A549 (cell line): Measurements from ENCODE around the gene CTAG1B. TPM values are rescaled to one million over a fixed set of nuclear protein-coding genes. Genes with fewer than 3 reads are reported as not detected.

ENCODE experiments used
- ATAC-seq, 2 experiments: fragments of 200-7000 bp in 1 of 2; fragments of >200 bp in 1 of 2; cut with Nextera tagmentation in 1 of 2; cut with Tn5 transposase in 1 of 2; 3 replicates each; pipeline versions ENCODE4 v1.8.0 to v1.9.1; 2018 to 2020; ENCODE audit warnings: mild to moderate bottlenecking in 1 of 2, moderate library complexity in 1 of 2
- CTCF ChIA-PET: fragments of 300-600 bp; sonication (Branson Sonifier 250); formaldehyde crosslinking; extraction: SDS; loops from one replicate; lab custom pipeline; 2021; ENCODE audit warnings: antibody characterized with exemption, inconsistent platforms; lab: Yijun Ruan, JAX
- POLR2A ChIA-PET: fragments of 350-600 bp; formaldehyde crosslinking; extraction: SDS; loops from one replicate; lab custom pipeline; 2021; ENCODE audit warnings: antibody characterized with exemption, inconsistent platforms; lab: Yijun Ruan, JAX
- DNase-seq, 2 experiments: peaks; one replicate each; pipeline versions ENCODE4 v3.0.0 to v3.0.0-alpha.2; 2011 to 2016; ENCODE audit warnings: low read depth in 1 of 2, low spot score in 1 of 2
- FAIRE-seq: peaks from 2 replicates; lab custom pipeline; 2011; peaks lifted over from hg19 to GRCh38; lab: Jason Lieb, UNC
- H3K27ac ChIP-seq, 2 experiments: fragments of >200 bp; sonication (Bioruptor Twin); formaldehyde crosslinking; 3 replicates each; pipeline ENCODE4 v1.5.1; 2016 to 2017
- H3K4me1 ChIP-seq: fragments of >200 bp; sonication (Bioruptor Twin); formaldehyde crosslinking; 3 replicates; pipeline ENCODE4 v1.6.1; 2016
- H3K4me2 ChIP-seq: fragments of >200 bp; sonication (Bioruptor Twin); formaldehyde crosslinking; 3 replicates; pipeline ENCODE4 v1.6.1; 2016
- H3K4me3 ChIP-seq: fragments of >200 bp; sonication (Bioruptor Twin); formaldehyde crosslinking; 3 replicates; pipeline ENCODE4 v1.5.1; 2016
- H3K9me3 ChIP-seq: fragments of >200 bp; sonication (Bioruptor Twin); formaldehyde crosslinking; 3 replicates; pipeline ENCODE4 v1.6.1; 2016
- ATOH8 ChIP-seq: fragments of 250-450 bp; sonication (Bioruptor Pico); IDR thresholded peaks from 2 replicates; pipeline ENCODE4 v1.5.0; 2020; ENCODE audit warnings: low read depth, mild to moderate bottlenecking, moderate library complexity
- BHLHE40 ChIP-seq: IDR thresholded peaks from 2 replicates; pipeline ENCODE4 v1.6.1; 2012; ENCODE audit warnings: low read depth, low read length, inconsistent platforms
- CBX8 ChIP-seq: fragments of 200-600 bp; sonication (generic); IDR thresholded peaks from 2 replicates; pipeline ENCODE4 v1.6.1; 2016
- CEBPB ChIP-seq, 2 experiments: fragments of >200 bp in 1 of 2; sonication (Bioruptor Twin) in 1 of 2; formaldehyde crosslinking in 1 of 2; IDR thresholded peaks; 2 replicates each; pipeline ENCODE4 v1.6.1; 2012 to 2016
- CHD2 ChIP-seq: fragments of 150-350 bp; IDR thresholded peaks from 2 replicates; pipeline ENCODE4 v1.6.1; 2014; ENCODE audit warnings: low read length; ENCODE audit not compliant: partially characterized antibody
- CHD4 ChIP-seq: fragments of 200-600 bp; sonication (generic); IDR thresholded peaks from 2 replicates; pipeline ENCODE4 v1.6.1; 2016; ENCODE audit warnings: antibody characterized with exemption, mild to moderate bottlenecking, borderline replicate concordance
- CTCF ChIP-seq: fragments of >200 bp; sonication (Bioruptor Twin); formaldehyde crosslinking; IDR thresholded peaks from 3 replicates; pipeline ENCODE4 v1.5.1; 2016
- EHF ChIP-seq: fragments of 250-450 bp; sonication (Bioruptor Pico); IDR thresholded peaks from 2 replicates; pipeline ENCODE4 v1.5.0; 2020; ENCODE audit warnings: mild to moderate bottlenecking
- EHMT2 ChIP-seq: fragments of 200-600 bp; sonication (generic); IDR thresholded peaks from 2 replicates; pipeline ENCODE4 v1.6.1; 2016; ENCODE audit warnings: antibody characterized with exemption, low read depth, mild to moderate bottlenecking, moderate library complexity
- FOSL2 ChIP-seq, 2 experiments: fragments of 450-650 bp in 1 of 2; fragments of >200 bp in 1 of 2; sonication (Bioruptor Twin) in 1 of 2; formaldehyde crosslinking; IDR thresholded peaks; 2 replicates each; pipeline versions ENCODE4 v1.5.0 to v1.6.1; 2016 to 2020; ENCODE audit warnings: mild to moderate bottlenecking in 1 of 2, moderate library complexity in 1 of 2
- GATA3 ChIP-seq: IDR thresholded peaks from 2 replicates; pipeline ENCODE4 v1.6.1; 2012; ENCODE audit warnings: borderline replicate concordance
- HDAC2 ChIP-seq: fragments of 200-600 bp; sonication (generic); IDR thresholded peaks from 2 replicates; pipeline ENCODE4 v1.6.1; 2016
- HOXA7 ChIP-seq: fragments of 250-450 bp; sonication (Bioruptor Pico); IDR thresholded peaks from 2 replicates; pipeline ENCODE4 v1.5.0; 2020; ENCODE audit warnings: mild to moderate bottlenecking, moderate library complexity
- HOXB5 ChIP-seq: fragments of 250-450 bp; sonication (Bioruptor Pico); IDR thresholded peaks from 2 replicates; pipeline ENCODE4 v1.5.0; 2020; ENCODE audit warnings: mild to moderate bottlenecking, moderate library complexity
- KDM1A ChIP-seq: fragments of 200-600 bp; sonication (generic); IDR thresholded peaks from 2 replicates; pipeline ENCODE4 v1.6.1; 2016; ENCODE audit warnings: low read depth, mild to moderate bottlenecking
- KDM5A ChIP-seq: fragments of 200-600 bp; sonication (generic); IDR thresholded peaks from 2 replicates; pipeline ENCODE4 v1.6.1; 2016; ENCODE audit warnings: antibody characterized with exemption, mild to moderate bottlenecking
- MYC ChIP-seq: IDR thresholded peaks from 2 replicates; pipeline ENCODE4 v1.6.1; 2012; ENCODE audit warnings: mild to moderate bottlenecking, inconsistent platforms, low read length, improper control_type of control experiment, borderline replicate concordance
- NFE2L2 ChIP-seq: fragments of 150-350 bp; conservative IDR thresholded peaks from 2 replicates; pipeline ENCODE4 v1.6.1; 2014; ENCODE audit warnings: low read length
- NR3C1 ChIP-seq: fragments of >200 bp; sonication (Bioruptor Twin); formaldehyde crosslinking; IDR thresholded peaks from 3 replicates; pipeline ENCODE4 v1.6.1; 2017
- PHF8 ChIP-seq: fragments of 200-600 bp; sonication (generic); IDR thresholded peaks from 2 replicates; pipeline ENCODE4 v1.6.1; 2016; ENCODE audit warnings: low read depth, mild to moderate bottlenecking, antibody characterized with exemption, moderate library complexity, borderline replicate concordance
- RNF2 ChIP-seq: fragments of 200-600 bp; sonication (generic); IDR thresholded peaks from 2 replicates; pipeline ENCODE4 v1.6.1; 2016; ENCODE audit warnings: low read depth, mild to moderate bottlenecking, antibody characterized with exemption, moderate library complexity, borderline replicate concordance
- SMC3 ChIP-seq: fragments of >200 bp; sonication (Bioruptor Twin); formaldehyde crosslinking; IDR thresholded peaks from 3 replicates; pipeline ENCODE4 v1.6.1; 2018; ENCODE audit warnings: inconsistent platforms
- SREBF2 ChIP-seq: fragments of 450-650 bp; IDR thresholded peaks from 2 replicates; pipeline ENCODE4 v1.6.1; 2014; ENCODE audit warnings: mild to moderate bottlenecking, moderate library complexity
- TFCP2L1 ChIP-seq: fragments of 250-450 bp; sonication (Bioruptor Pico); IDR thresholded peaks from 2 replicates; pipeline ENCODE4 v1.5.0; 2021; ENCODE audit warnings: mild to moderate bottlenecking
- TP53 ChIP-seq: fragments of 250-450 bp; sonication (Bioruptor Pico); IDR thresholded peaks from 2 replicates; pipeline ENCODE4 v1.5.0; 2021; ENCODE audit warnings: mild to moderate bottlenecking, moderate library complexity
- ZFP36 ChIP-seq: fragments of 450-650 bp; IDR thresholded peaks from 2 replicates; pipeline ENCODE4 v1.6.1; 2014; ENCODE audit warnings: borderline replicate concordance; ENCODE audit not compliant: partially characterized antibody
- WGBS: methylation state at CpG from one replicate; pipeline ENCODE4 v1.1.6; 2017; ENCODE audit errors: missing lambda C conversion rate; 5-methylcytosine and 5-hydroxymethylcytosine counted together
- polyA plus RNA-seq, 4 experiments: library from polyadenylated mRNA; depleted of rRNA in 3 of 4; stranded (reverse); fragments of >200 nt; fragmentation: RNase III in 1 of 4; extraction: RNeasy Plus Mini Kit Qiagen cat#74134 plus additional on column Dnase treatment in 1 of 4; gene quantifications; 2 replicates in 3 of 4; 3 replicates in 1 of 4; pipeline ENCODE4 v1.2.3, GENCODE V29; 2011 to 2017
- TF ChIP-seq, protein P1 (sequence below): IDR thresholded peaks from 2 replicates; pipeline ENCODE4 v1.6.1; 2012; ENCODE audit warnings: low read depth, borderline replicate concordance
- TF ChIP-seq, protein P2 (sequence below): fragments of 200-600 bp; sonication (generic); IDR thresholded peaks from 2 replicates; pipeline ENCODE4 v1.6.1; 2016; ENCODE audit warnings: antibody characterized with exemption, mild to moderate bottlenecking, moderate library complexity

CTAG1B gene
- polyA plus RNA-seq, 2 of the 4 experiments (the other 2 are of a cell fraction) = not detected

DNA sequence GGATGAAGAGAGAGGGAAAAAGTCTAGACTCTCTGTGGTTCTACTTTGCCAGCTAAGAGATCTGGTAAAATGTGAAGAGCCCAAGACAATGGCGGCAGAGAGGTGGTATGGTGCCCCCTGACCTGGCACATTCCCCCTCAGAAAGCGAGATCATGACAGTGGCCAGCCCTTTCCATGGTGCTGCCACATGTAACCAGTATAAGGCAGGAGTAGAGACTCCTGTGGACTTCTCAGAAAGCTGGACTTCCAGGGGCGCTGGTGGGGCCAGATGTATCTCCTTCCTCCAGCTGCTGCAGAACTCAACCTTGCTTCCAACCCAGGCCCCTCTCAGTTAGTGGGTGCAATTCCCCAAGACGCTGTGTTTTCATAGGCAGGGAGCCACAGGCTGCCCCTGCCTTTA, 24.6 kb downstream of the CTAG1B start:
- ATAC-seq (no peak), FAIRE-seq (no peak), DNase-seq (no peak)
- Histone ChIP-seq H3K4me1 (no peaks in the 10 kb centered on the region), H3K27ac (no peak overlapping the region), H3K4me3 (no peak overlapping the region), H3K9me3 (peaks cover 5% of the 10 kb centered on the region; the same call in 1 of the 3 replicates), H3K4me2 (no peak overlapping the region)
- ChIA-PET CTCF (no interaction called here), POLR2A (no interaction called here)
- WGBS = 7% methylated on average over 3 of the region's 4 CpGs
- TF ChIP-seq FOSL2 (IDR thresholded peaks at IDR 0.05) (no peak), FOSL2 (CRISPR knock-in tag; IDR thresholded peaks at IDR 0.05) (no peak), SMC3 (no peak), CHD4 (no peak), NFE2L2 (no peak), SREBF2 (no peak), KDM1A (no peak), HOXA7 (CRISPR knock-in tag) (no peak)

GRCh38 chrX:154593201-154593600, 25.9 kb downstream of the CTAG1B start:
- no peak for DNase-seq
- peaks cover 5% of the 10 kb centered on the region; the same call in 1 of the 3 replicates for H3K9me3 ChIP-seq
- no peaks in the 10 kb centered on the region for H3K4me1 ChIP-seq
- no peak overlapping the region for H3K4me2 ChIP-seq
- no peak for ATAC-seq
- ChIA-PET POLR2A (no interaction called here), CTCF (interaction anchor here (2.3 kb wide), 1 partner anchor 156 kb away, joined by 11 read pairs; no protein-coding TSS in a partner anchor)
- H3K4me3 ChIP-seq = no peak overlapping the region
- 45% methylated on average over 5 of the region's 5 CpGs for WGBS
- no peak for TF ChIP-seq KDM5A
- TF ChIP-seq CHD4 = no peak
- no peak for TF ChIP-seq CHD2
- TF ChIP-seq EHMT2 = no peak
- no peak for TF ChIP-seq HDAC2
- no peak for TF ChIP-seq TP53
- no peak for TF ChIP-seq NR3C1
- no peak for TF ChIP-seq KDM1A
- no peak for TF ChIP-seq CBX8
- no peak for TF ChIP-seq EHF (CRISPR knock-in tag)
- no peak for TF ChIP-seq ATOH8 (CRISPR knock-in tag)
- no peak for TF ChIP-seq MYC
- TF ChIP-seq SREBF2 = no peak
- TF ChIP-seq TFCP2L1 (CRISPR knock-in tag) = no peak
- no peak for TF ChIP-seq PHF8
- no peak for TF ChIP-seq ZFP36
- no peak for TF ChIP-seq BHLHE40
- TF ChIP-seq CTCF = no peak
- no peak for TF ChIP-seq HOXA7 (CRISPR knock-in tag)
- no peak for FAIRE-seq
- no peak overlapping the region for H3K27ac ChIP-seq

DNA sequence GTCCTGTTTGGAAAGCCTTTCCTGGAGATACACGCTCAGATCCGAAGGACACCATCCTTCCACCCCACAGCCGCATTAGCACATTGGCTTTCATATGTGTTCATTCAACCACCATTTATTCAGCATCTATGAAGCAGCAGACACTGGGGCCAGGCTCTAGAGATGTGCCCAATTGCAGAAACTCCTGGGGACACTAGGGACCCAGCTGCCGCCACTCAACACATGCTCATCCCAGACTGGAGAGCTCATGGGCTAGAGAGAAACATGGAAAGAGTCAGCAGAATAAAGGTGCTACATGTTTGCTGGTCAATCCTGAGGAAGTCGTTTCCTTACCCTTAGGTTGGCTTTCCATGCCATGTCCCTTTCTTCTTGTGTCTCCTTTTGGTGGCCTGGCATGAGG, 26.6 kb downstream of the CTAG1B start:
- no peak overlapping the region for H3K27ac ChIP-seq
- no peak overlapping the region for H3K4me3 ChIP-seq
- no peak overlapping the region for H3K4me2 ChIP-seq
- FAIRE-seq = no peak
- no peak for DNase-seq
- H3K9me3 ChIP-seq = peaks cover 5% of the 10 kb centered on the region; the same call in 1 of the 3 replicates
- no peak for ATAC-seq
- CTCF ChIA-PET = interaction anchor here (2.3 kb wide), 1 partner anchor 157 kb away, joined by 11 read pairs; no protein-coding TSS in a partner anchor
- 60% methylated on average over 5 of the region's 5 CpGs for WGBS
- POLR2A ChIA-PET = no interaction called here
- no peaks in the 10 kb centered on the region for H3K4me1 ChIP-seq
- TF ChIP-seq, protein P1, sequence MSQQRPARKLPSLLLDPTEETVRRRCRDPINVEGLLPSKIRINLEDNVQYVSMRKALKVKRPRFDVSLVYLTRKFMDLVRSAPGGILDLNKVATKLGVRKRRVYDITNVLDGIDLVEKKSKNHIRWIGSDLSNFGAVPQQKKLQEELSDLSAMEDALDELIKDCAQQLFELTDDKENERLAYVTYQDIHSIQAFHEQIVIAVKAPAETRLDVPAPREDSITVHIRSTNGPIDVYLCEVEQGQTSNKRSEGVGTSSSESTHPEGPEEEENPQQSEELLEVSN = no peak
- TF ChIP-seq HOXB5 (CRISPR knock-in tag) (no peak), CEBPB (IDR thresholded peaks at IDR 0.05) (no peak), RNF2 (no peak), MYC (no peak), CBX8 (no peak), GATA3 (no peak), BHLHE40 (no peak), PHF8 (no peak)
- TF ChIP-seq, protein P2, sequence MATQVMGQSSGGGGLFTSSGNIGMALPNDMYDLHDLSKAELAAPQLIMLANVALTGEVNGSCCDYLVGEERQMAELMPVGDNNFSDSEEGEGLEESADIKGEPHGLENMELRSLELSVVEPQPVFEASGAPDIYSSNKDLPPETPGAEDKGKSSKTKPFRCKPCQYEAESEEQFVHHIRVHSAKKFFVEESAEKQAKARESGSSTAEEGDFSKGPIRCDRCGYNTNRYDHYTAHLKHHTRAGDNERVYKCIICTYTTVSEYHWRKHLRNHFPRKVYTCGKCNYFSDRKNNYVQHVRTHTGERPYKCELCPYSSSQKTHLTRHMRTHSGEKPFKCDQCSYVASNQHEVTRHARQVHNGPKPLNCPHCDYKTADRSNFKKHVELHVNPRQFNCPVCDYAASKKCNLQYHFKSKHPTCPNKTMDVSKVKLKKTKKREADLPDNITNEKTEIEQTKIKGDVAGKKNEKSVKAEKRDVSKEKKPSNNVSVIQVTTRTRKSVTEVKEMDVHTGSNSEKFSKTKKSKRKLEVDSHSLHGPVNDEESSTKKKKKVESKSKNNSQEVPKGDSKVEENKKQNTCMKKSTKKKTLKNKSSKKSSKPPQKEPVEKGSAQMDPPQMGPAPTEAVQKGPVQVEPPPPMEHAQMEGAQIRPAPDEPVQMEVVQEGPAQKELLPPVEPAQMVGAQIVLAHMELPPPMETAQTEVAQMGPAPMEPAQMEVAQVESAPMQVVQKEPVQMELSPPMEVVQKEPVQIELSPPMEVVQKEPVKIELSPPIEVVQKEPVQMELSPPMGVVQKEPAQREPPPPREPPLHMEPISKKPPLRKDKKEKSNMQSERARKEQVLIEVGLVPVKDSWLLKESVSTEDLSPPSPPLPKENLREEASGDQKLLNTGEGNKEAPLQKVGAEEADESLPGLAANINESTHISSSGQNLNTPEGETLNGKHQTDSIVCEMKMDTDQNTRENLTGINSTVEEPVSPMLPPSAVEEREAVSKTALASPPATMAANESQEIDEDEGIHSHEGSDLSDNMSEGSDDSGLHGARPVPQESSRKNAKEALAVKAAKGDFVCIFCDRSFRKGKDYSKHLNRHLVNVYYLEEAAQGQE = no peak
